ENCODE measurements around the gene C5orf34.
"Not testable (repeated sequence)": the region's sequence is repeated elsewhere in the genome, so short reads cannot be mapped to it uniquely, and the experiment has no call there.

Gene C5orf34

DNA sequence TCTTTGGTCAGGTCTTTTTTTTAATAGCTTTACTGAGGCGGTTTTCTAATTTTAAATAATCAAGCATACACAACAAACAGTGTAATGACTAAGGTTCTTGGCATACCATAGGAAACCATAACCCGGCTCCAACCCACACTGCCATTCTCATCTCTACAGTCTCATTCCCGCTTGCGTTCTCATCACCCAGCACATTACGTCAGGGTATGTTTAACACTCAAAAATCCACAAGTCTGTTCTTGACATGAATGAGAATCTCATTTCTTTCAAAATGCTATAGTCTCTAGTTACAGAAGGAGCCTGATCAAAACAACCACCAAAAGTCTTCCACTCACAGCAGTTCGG, 505 bp downstream of the C5orf34 start:
- no peaks in the 10 kb centered on the region for H3K36me3 ChIP-seq (ENCODE audit: insufficient read depth, low read length)
- H3K4me3 ChIP-seq (ENCODE audit: low read depth in 1 of 2, low read length in 2 of 2): peak overlapping the region; percentile 79 to 80
- H3K9me3 ChIP-seq (ENCODE audit: low read length): no peaks in the 10 kb centered on the region
- H3K9ac ChIP-seq (ENCODE audit: low read length): peak overlapping the region; percentile 95
- H3K27ac ChIP-seq (ENCODE audit: low read depth, low read length): peak overlapping the region; percentile 97
- peaks cover 8% of the 10 kb centered on the region for H3K4me1 ChIP-seq (ENCODE audit: insufficient read depth, low read length)
- H3K27me3 ChIP-seq (ENCODE audit: control insufficient read depth in 1 of 2, insufficient read depth in 2 of 2, low read length in 2 of 2): no peaks in the 10 kb centered on the region

DNA sequence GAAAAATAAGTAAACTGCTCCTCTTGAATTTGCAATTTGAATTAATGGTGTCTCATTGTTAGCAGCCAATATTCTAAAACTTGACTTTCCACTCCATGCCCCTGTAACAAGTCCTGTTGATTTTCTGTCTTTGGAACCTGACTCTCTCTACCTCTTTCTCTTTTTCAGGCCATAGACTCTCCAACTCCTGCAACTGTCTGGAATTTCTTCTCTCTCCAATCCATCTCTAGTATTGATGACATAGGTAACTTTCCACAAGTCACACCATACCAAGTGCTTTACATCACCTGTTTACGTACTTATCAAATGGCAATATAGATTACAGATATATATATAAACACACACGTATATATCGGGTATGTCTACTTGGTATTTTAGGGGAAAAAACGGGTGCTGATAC, 923 bp downstream of the C5orf34 start:
- no peak overlapping the region for H3K27ac ChIP-seq (ENCODE audit: low read depth, low read length)
- peaks cover 8% of the 10 kb centered on the region for H3K4me1 ChIP-seq (ENCODE audit: insufficient read depth, low read length)
- no peaks in the 10 kb centered on the region for H3K36me3 ChIP-seq (ENCODE audit: insufficient read depth, low read length)
- H3K9me3 ChIP-seq (ENCODE audit: low read length): no peaks in the 10 kb centered on the region
- no peaks in the 10 kb centered on the region for H3K27me3 ChIP-seq (ENCODE audit: control insufficient read depth in 1 of 2, insufficient read depth in 2 of 2, low read length in 2 of 2)
- no peak overlapping the region for H3K9ac ChIP-seq (ENCODE audit: low read length)
- H3K4me3 ChIP-seq (ENCODE audit: low read depth in 1 of 2, low read length in 2 of 2): peak overlapping the region; percentile 79 to 80

DNA sequence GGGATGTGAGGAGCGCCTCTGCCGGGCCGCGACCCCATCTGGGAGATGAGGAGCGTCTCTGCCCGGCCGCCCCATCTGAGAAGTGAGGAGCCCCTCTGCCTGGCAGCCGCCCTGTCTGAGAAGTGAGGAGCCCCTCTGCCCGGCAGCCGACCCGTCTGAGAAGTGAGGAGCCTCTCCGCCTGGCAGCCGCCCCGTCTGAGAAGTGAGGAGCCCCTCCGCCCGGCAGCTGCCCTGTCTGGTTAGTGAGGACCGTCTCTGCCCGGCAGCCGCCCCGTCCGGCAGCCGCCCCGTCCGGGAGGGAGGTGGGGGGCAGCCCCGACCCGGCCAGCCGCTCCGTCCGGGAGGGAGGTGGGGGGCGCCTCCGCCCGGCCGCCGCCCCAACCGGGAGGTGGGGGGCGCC, 3.9 kb downstream of the C5orf34 start:
- H3K9me3 ChIP-seq (ENCODE audit: low read length); H3K9ac ChIP-seq (ENCODE audit: low read length); H3K27ac ChIP-seq (ENCODE audit: low read depth, low read length); H3K27me3 ChIP-seq (ENCODE audit: control insufficient read depth in 1 of 2, insufficient read depth in 2 of 2, low read length in 2 of 2); H3K4me1 ChIP-seq (ENCODE audit: insufficient read depth, low read length); H3K36me3 ChIP-seq (ENCODE audit: insufficient read depth, low read length); H3K4me3 ChIP-seq (ENCODE audit: low read depth in 1 of 2, low read length in 2 of 2): not testable (repeated sequence)

DNA sequence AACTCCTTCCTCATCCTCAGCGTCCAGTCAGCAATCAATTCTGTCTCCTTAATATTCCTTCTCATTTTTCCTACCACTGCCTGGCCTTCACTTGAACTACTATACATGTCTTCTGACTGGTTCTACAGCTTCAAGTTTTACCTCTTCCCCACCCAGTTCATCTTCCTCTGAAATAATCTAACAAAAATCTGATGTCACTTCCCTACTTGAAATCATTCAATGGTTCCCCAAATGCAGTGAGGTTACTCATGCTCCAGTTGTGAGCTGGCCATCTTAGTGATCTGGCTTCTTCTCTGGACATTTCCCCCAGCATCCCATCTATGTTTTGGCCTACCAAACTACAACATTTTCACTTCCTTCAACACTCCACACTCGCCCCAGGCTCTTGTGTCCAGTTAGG, 16.4 kb downstream of the C5orf34 start:
- Histone ChIP-seq H3K4me1 (ENCODE audit: insufficient read depth, low read length) (no peaks in the 10 kb centered on the region), H3K9me3 (ENCODE audit: low read length) (no peaks in the 10 kb centered on the region), H3K27me3 (ENCODE audit: control insufficient read depth in 1 of 2, insufficient read depth in 2 of 2, low read length in 2 of 2) (no peaks in the 10 kb centered on the region), H3K9ac (ENCODE audit: low read length) (no peak overlapping the region), H3K4me3 (ENCODE audit: low read depth in 1 of 2, low read length in 2 of 2) (no peak overlapping the region), H3K36me3 (ENCODE audit: insufficient read depth, low read length) (no peaks in the 10 kb centered on the region), H3K27ac (ENCODE audit: low read depth, low read length) (no peak overlapping the region)

DNA sequence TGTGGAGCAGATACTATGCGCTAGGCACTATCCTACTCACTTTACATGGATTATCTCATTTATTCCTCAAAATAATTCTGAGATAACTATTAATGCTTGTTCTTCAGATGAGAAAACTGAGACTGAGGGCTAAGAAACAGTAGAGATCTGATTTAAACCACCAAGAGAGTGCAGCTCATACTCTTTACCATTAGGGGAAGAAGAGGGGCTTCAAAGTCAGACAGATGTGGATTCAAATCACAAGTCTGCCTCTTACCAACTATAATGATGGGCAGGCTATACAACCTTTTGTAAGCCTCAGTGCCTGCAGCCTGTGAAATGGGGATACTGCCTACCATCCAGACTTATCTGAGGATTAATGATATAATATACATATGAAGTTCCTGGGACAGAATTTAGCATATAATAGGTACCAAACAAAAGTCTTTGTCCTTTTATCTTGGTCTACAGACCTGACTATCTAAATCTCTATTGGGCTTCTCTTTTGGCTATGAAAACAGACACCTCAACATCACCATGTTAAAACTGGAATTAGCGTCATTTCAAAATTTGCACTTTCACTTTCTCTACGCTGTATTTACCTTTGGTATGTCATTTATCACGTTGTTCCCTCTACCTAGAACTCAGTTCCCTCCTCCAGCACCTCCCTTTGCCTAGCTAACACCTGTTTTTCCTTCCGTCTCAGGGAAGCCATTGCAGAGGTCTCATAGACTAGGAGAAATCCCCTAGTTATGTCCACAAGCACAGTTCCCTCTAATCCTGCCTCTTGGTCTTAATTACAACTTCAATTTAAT, 17.4 kb downstream of the C5orf34 start:
- Histone ChIP-seq H3K9ac (ENCODE audit: low read length) (no peak overlapping the region), H3K36me3 (ENCODE audit: insufficient read depth, low read length) (no peaks in the 10 kb centered on the region), H3K27ac (ENCODE audit: low read depth, low read length) (no peak overlapping the region), H3K9me3 (ENCODE audit: low read length) (no peaks in the 10 kb centered on the region), H3K4me3 (ENCODE audit: low read depth in 1 of 2, low read length in 2 of 2) (no peak overlapping the region), H3K27me3 (ENCODE audit: control insufficient read depth in 1 of 2, insufficient read depth in 2 of 2, low read length in 2 of 2) (no peaks in the 10 kb centered on the region), H3K4me1 (ENCODE audit: insufficient read depth, low read length) (no peaks in the 10 kb centered on the region)

DNA sequence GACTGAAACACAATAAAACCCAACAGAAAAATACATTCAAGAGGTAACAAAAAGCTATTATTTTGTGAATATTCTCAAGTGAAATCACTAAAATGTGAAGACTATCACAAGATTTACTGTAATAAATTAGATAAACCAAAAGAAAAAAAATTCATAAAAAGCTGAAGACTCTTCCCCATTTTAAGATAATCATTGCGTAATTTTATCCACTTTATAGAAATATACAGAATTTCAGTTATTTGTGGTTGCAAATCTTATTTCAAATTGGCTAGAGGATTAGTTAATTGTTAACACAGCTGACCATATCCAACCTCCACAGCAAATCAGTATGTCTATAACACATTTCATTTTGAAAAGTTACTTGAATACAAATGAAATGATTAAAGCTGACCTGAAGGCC, 23.6 kb downstream of the C5orf34 start:
- H3K9ac ChIP-seq (ENCODE audit: low read length): no peak overlapping the region
- H3K36me3 ChIP-seq (ENCODE audit: insufficient read depth, low read length): no peaks in the 10 kb centered on the region
- H3K4me3 ChIP-seq (ENCODE audit: low read depth in 1 of 2, low read length in 2 of 2): no peak overlapping the region
- H3K9me3 ChIP-seq (ENCODE audit: low read length): no peaks in the 10 kb centered on the region
- H3K4me1 ChIP-seq (ENCODE audit: insufficient read depth, low read length): no peaks in the 10 kb centered on the region
- no peaks in the 10 kb centered on the region for H3K27me3 ChIP-seq (ENCODE audit: control insufficient read depth in 1 of 2, insufficient read depth in 2 of 2, low read length in 2 of 2)
- no peak overlapping the region for H3K27ac ChIP-seq (ENCODE audit: low read depth, low read length)

DNA sequence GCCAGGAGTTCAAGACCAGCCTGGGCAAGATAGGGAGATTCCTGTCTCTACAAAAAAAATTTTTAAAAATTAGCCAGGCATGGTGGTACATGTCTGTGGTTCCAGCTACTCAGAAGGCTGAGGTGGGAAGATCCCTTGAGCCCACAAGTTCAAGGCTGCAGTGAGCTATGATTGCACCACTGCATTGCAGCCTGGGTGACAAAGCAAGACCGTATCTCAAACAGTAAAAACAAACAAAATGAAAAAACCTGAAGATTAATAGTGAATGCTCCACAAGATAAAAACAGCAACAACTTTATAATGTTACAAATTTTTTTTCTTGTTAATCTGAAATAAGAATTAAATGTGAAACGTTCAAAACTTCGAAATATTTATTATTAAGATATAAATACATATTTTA, 28.6 kb downstream of the C5orf34 start:
- Histone ChIP-seq H3K9ac (ENCODE audit: low read length) (no peak overlapping the region), H3K4me3 (ENCODE audit: low read depth in 1 of 2, low read length in 2 of 2) (no peak overlapping the region), H3K36me3 (ENCODE audit: insufficient read depth, low read length) (no peaks in the 10 kb centered on the region), H3K9me3 (ENCODE audit: low read length) (no peaks in the 10 kb centered on the region), H3K27ac (ENCODE audit: low read depth, low read length) (no peak overlapping the region), H3K4me1 (ENCODE audit: insufficient read depth, low read length) (peaks cover 15% of the 10 kb centered on the region), H3K27me3 (ENCODE audit: control insufficient read depth in 1 of 2, insufficient read depth in 2 of 2, low read length in 2 of 2) (no peaks in the 10 kb centered on the region)

DNA sequence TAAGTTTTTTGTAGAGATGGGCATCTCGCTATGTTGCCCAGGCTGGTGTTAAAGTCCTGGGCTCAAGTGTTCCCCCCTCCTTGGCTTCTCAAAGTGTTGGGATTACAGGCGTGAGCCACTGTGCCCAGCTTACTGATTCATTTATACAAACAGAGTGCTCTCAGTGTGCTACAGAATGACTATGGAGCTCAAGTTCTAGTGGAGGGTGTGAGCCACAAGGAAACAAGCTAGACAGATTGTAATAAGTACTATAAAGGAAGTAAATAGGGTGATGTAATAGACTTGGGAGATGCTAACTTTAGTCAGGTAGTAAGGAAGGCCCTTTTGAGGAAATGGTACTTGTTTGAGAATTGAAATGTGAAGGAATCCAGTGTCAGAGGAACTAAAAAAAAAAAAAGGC, 29.5 kb downstream of the C5orf34 start:
- Histone ChIP-seq H3K4me3 (ENCODE audit: low read depth in 1 of 2, low read length in 2 of 2) (no peak overlapping the region), H3K27me3 (ENCODE audit: control insufficient read depth in 1 of 2, insufficient read depth in 2 of 2, low read length in 2 of 2) (no peaks in the 10 kb centered on the region), H3K9ac (ENCODE audit: low read length) (no peak overlapping the region), H3K36me3 (ENCODE audit: insufficient read depth, low read length) (no peaks in the 10 kb centered on the region), H3K9me3 (ENCODE audit: low read length) (no peaks in the 10 kb centered on the region), H3K4me1 (ENCODE audit: insufficient read depth, low read length) (peaks cover 15% of the 10 kb centered on the region), H3K27ac (ENCODE audit: low read depth, low read length) (no peak overlapping the region)

DNA sequence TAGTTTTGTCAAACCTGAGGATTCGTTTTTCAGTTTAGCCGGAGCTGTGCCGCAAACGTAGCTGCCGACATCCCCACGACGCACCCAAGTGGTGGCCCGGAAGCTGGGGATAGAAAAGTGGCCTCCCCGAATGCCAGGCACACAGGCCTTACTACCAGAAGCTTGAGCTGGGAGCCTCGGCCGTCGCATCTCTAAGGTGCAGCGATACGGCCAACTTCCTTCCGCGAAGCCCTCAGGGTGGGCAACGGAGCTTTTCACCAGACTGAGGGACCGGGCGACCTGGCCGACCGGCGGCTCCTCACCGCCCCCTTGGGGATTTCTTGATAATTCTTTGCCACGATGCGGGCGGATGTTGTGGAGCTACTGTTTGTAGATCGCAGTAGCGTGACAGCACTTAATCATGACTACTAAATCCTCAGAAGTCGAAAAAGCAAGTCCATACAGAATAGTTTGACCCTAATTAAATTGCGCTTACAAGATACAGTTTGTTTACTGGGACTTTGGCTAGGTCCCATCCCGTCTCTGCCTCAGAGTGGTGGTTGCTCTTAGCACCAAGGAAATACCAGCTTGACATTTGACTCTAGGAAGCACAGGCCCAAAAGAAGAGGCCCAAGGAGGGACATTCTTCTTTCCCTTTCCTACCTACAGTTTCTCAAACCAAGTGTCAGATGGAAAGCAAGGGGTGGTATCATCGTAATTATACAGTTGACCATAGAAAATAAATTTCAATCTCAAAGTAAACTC, 30.7 kb downstream of the C5orf34 start:
- no peaks in the 10 kb centered on the region for H3K9me3 ChIP-seq (ENCODE audit: low read length)
- H3K4me1 ChIP-seq (ENCODE audit: insufficient read depth, low read length): peaks cover 15% of the 10 kb centered on the region
- peak overlapping the region; percentile 86 for H3K9ac ChIP-seq (ENCODE audit: low read length)
- H3K36me3 ChIP-seq (ENCODE audit: insufficient read depth, low read length): no peaks in the 10 kb centered on the region
- H3K4me3 ChIP-seq (ENCODE audit: low read depth in 1 of 2, low read length in 2 of 2): peak overlapping the region; percentile 89 to 92
- H3K27ac ChIP-seq (ENCODE audit: low read depth, low read length): peak overlapping the region; percentile 89
- H3K27me3 ChIP-seq (ENCODE audit: control insufficient read depth in 1 of 2, insufficient read depth in 2 of 2, low read length in 2 of 2): no peaks in the 10 kb centered on the region

DNA sequence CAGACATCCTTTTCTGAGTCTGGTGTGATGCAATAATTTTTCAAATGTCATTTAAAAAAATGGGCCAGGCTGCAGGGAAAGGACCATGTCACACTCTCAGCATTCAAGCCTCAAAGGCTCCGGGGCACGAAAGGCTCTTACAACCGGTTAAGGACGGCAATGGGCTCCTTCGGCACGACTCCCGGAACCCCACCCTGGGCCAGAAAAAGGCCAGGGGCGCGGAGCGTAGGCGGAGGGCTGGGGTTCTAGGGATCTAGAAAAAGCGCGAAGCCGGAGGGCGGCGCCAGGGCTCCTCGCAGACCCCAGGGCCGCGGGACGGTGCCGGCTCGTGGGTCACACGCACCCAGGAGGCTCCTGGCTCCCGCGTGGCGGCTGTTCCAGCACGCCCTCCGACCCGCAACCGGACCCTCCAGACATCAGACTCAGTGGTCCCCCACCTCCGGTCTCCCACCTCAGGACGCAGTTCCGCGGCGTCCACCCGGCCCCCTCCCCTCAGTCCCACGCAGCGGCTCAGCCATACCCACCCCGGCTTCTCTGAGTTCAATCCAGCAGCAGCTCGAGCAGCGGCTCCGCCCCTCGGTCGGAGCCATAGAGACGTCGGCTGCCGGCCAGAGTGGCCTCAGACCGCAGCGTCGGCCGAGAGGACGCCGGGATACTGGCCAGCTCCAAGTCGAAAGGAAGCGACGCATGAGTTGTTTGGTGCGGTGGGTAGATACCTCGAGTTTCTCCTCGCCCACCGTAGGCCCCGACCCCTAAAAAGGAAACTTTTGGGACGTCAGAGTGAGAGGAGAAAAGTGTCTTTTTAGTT, 31.4 kb downstream of the C5orf34 start, which contains the start of gene TMEM267:
Gene TMEM267 (minus strand): TSS at position 568 of the 808 bp plus-strand sequence. CDS start 29,896 bp downstream, outside the sequence.
- Histone ChIP-seq H3K9ac (ENCODE audit: low read length) (peak within 1 kb of the TSS; percentile 86), H3K4me3 (ENCODE audit: low read depth in 1 of 2, low read length in 2 of 2) (peak within 1 kb of the TSS; percentile 89 to 92), H3K27ac (ENCODE audit: low read depth, low read length) (peak within 1 kb of the TSS; percentile 89), H3K36me3 (ENCODE audit: insufficient read depth, low read length) (no peaks in the 10 kb centered on the region), H3K4me1 (ENCODE audit: insufficient read depth, low read length) (peaks cover 15% of the 10 kb centered on the region), H3K9me3 (ENCODE audit: low read length) (no peaks in the 10 kb centered on the region), H3K27me3 (ENCODE audit: control insufficient read depth in 1 of 2, insufficient read depth in 2 of 2, low read length in 2 of 2) (no peaks in the 10 kb centered on the region)

All from muscle layer of colon (tissue), 2 donors.